H9 (cell line): ENCODE measurements around the gene AQP12A. TPM values are rescaled to one million over a fixed set of nuclear protein-coding genes. Genes with fewer than 3 reads are reported as not detected.
"Not testable (repeated sequence)": the region's sequence is repeated elsewhere in the genome, so short reads cannot be mapped to it uniquely, and the experiment has no call there.

Experiments
- DNase-seq: peaks from one replicate; pipeline ENCODE4 v3.0.0-alpha.2; 2017
- H2AFZ ChIP-seq: one replicate; pipeline ENCODE4 v1.6.1; 2013; ENCODE audit warnings: mild to moderate bottlenecking, low read length, control low read depth, moderate library complexity
- H2AK5ac ChIP-seq: 2 replicates; pipeline ENCODE4 v1.6.1; 2013; ENCODE audit warnings: low read length, control low read depth, mixed read lengths; ENCODE audit not compliant: insufficient read length
- H2BK120ac ChIP-seq: one replicate; pipeline ENCODE4 v1.6.1; 2013; ENCODE audit warnings: low read depth, mild to moderate bottlenecking, low read length, control low read depth, inconsistent platforms; ENCODE audit not compliant: poor library complexity, severe bottlenecking
- H2BK12ac ChIP-seq: 2 replicates; pipeline ENCODE4 v1.6.1; 2013; ENCODE audit warnings: low read length, control low read depth, mixed read lengths, low read depth; ENCODE audit not compliant: insufficient read length
- H2BK15ac ChIP-seq: 2 replicates; pipeline ENCODE4 v1.6.1; 2013; ENCODE audit warnings: low read depth, low read length, control low read depth
- H2BK20ac ChIP-seq: one replicate; pipeline ENCODE4 v1.6.1; 2013; ENCODE audit warnings: low read depth, mild to moderate bottlenecking, low read length, control low read depth, inconsistent platforms; ENCODE audit not compliant: poor library complexity, severe bottlenecking
- H2BK5ac ChIP-seq: 2 replicates; pipeline ENCODE4 v1.6.1; 2013; ENCODE audit warnings: low read length, control low read depth, mixed read lengths; ENCODE audit not compliant: insufficient read length
- H3K14ac ChIP-seq: 2 replicates; pipeline ENCODE4 v1.6.1; 2013; ENCODE audit warnings: low read length, control low read depth; ENCODE audit not compliant: insufficient read depth
- H3K18ac ChIP-seq: 2 replicates; pipeline ENCODE4 v1.6.1; 2013; ENCODE audit warnings: low read depth, mild to moderate bottlenecking, mixed read lengths, low read length, control low read depth; ENCODE audit not compliant: insufficient read length
- H3K23ac ChIP-seq: 2 replicates; pipeline ENCODE4 v1.6.1; 2013; ENCODE audit warnings: low read length, control low read depth, mixed read lengths, low read depth; ENCODE audit not compliant: insufficient read length
- H3K23me2 ChIP-seq: 2 replicates; pipeline ENCODE4 v1.6.1; 2013; ENCODE audit warnings: low read depth, mild to moderate bottlenecking, mixed read lengths, low read length, control low read depth; ENCODE audit not compliant: insufficient read length, poor library complexity, severe bottlenecking
- H3K27ac ChIP-seq: 2 replicates; pipeline ENCODE4 v1.5.1; 2013; ENCODE audit warnings: low read length, control low read depth, mixed read lengths, low read depth; ENCODE audit not compliant: insufficient read length
- H3K27me3 ChIP-seq: 2 replicates; pipeline ENCODE4 v1.6.1; 2013; ENCODE audit warnings: low read length, control low read depth, inconsistent platforms; ENCODE audit not compliant: insufficient read depth
- H3K4ac ChIP-seq: 2 replicates; pipeline ENCODE4 v1.6.1; 2013; ENCODE audit warnings: low read depth, mild to moderate bottlenecking, control low read depth, inconsistent platforms, low read length, moderate library complexity
- H3K4me1 ChIP-seq: 2 replicates; pipeline ENCODE4 v1.6.1; 2013; ENCODE audit warnings: low read length, control low read depth, inconsistent platforms; ENCODE audit not compliant: insufficient read depth
- H3K4me2 ChIP-seq: 2 replicates; pipeline ENCODE4 v1.6.1; 2013; ENCODE audit warnings: low read length, control low read depth, mixed read lengths; ENCODE audit not compliant: insufficient read length, insufficient read depth
- H3K56ac ChIP-seq: 2 replicates; pipeline ENCODE4 v1.6.1; 2013; ENCODE audit warnings: low read depth, mild to moderate bottlenecking, mixed read lengths, low read length, control low read depth; ENCODE audit not compliant: insufficient read length
- H3K79me1 ChIP-seq: 2 replicates; pipeline ENCODE4 v1.6.1; 2013; ENCODE audit warnings: low read depth, mild to moderate bottlenecking, moderate library complexity, low read length, control low read depth, inconsistent platforms; ENCODE audit not compliant: insufficient read depth, poor library complexity, severe bottlenecking
- H3K79me2 ChIP-seq: 2 replicates; pipeline ENCODE4 v1.6.1; 2013; ENCODE audit warnings: low read length, control low read depth, inconsistent platforms; ENCODE audit not compliant: insufficient read depth
- H3K9ac ChIP-seq: 2 replicates; pipeline ENCODE4 v1.6.1; 2013; ENCODE audit warnings: low read length, control low read depth, mixed read lengths; ENCODE audit not compliant: insufficient read length; ENCODE audit errors: extremely low read depth
- H3K9me3 ChIP-seq: one replicate; pipeline ENCODE4 v1.6.1; 2013; ENCODE audit warnings: low read depth, low read length, inconsistent platforms; ENCODE audit not compliant: control insufficient read depth
- H3T11ph ChIP-seq: one replicate; pipeline ENCODE4 v1.6.1; 2013; ENCODE audit warnings: mild to moderate bottlenecking, low read length, control low read depth, inconsistent platforms
- H4K20me1 ChIP-seq: one replicate; pipeline ENCODE4 v1.6.1; 2013; ENCODE audit not compliant: control insufficient read depth, insufficient read length, insufficient read depth
- H4K5ac ChIP-seq: 2 replicates; pipeline ENCODE4 v1.6.1; 2013; ENCODE audit warnings: low read depth, mild to moderate bottlenecking, mixed read lengths, low read length, control low read depth; ENCODE audit not compliant: insufficient read length
- H4K8ac ChIP-seq: replicated peaks from 2 replicates; pipeline ENCODE4 v1.6.1; 2013; ENCODE audit warnings: low read length, control low read depth, mixed read lengths, low read depth; ENCODE audit not compliant: insufficient read length
- H4K91ac ChIP-seq: 2 replicates; pipeline ENCODE4 v1.6.1; 2013; ENCODE audit warnings: low read depth, mild to moderate bottlenecking, moderate library complexity, mixed read lengths, low read length, control low read depth; ENCODE audit not compliant: insufficient read length
- H3K27ac Mint-ChIP-seq, 3 experiments: 2 replicates in 2 of 3; 3 replicates in 1 of 3; pipeline ENCODE4 v1.8.0; 2020 to 2021; ENCODE audit warnings: mixed read lengths in 3 of 3, mild to moderate bottlenecking in 1 of 3, moderate library complexity in 1 of 3
- H3K27me3 Mint-ChIP-seq: 2 replicates; pipeline ENCODE4 v1.8.0; 2021; ENCODE audit warnings: low read depth, mild to moderate bottlenecking, moderate library complexity, mixed read lengths
- H3K36me3 Mint-ChIP-seq, 3 experiments: 2 replicates in 2 of 3; 3 replicates in 1 of 3; pipeline ENCODE4 v1.8.0; 2020 to 2021; ENCODE audit warnings: low read depth in 3 of 3, mixed read lengths in 3 of 3; ENCODE audit not compliant: insufficient read depth in 1 of 3
- H3K4me1 Mint-ChIP-seq, 2 experiments: 2 replicates each; pipeline ENCODE4 v1.8.0; 2020; ENCODE audit warnings: mixed read lengths in 2 of 2
- H3K4me3 Mint-ChIP-seq, 2 experiments: 2 replicates in 1 of 2; 3 replicates in 1 of 2; pipeline ENCODE4 v1.8.0; 2020 to 2021; ENCODE audit warnings: mild to moderate bottlenecking in 2 of 2, mixed read lengths in 2 of 2, moderate library complexity in 1 of 2
- H3K9me3 Mint-ChIP-seq, 2 experiments: 2 replicates in 1 of 2; 3 replicates in 1 of 2; pipeline ENCODE4 v1.8.0; 2020; ENCODE audit warnings: mild to moderate bottlenecking in 2 of 2, mixed read lengths in 2 of 2, moderate library complexity in 1 of 2
- WGBS: extraction: QIAGEN DNeasy Blood & Tissue Kit; methylation state at CpG from one replicate; pipeline ENCODE4 v1.1.7; 2013; ENCODE audit warnings: missing lambda C conversion rate, low lambda C conversion rate, mixed read lengths; ENCODE audit not compliant: insufficient read length; ENCODE audit errors: extremely low coverage; 5-methylcytosine and 5-hydroxymethylcytosine counted together
- total RNA-seq: library from RNA; stranded (reverse); gene quantifications from 2 replicates; pipeline ENCODE4 v1.2.1, GENCODE V29; 2021
- TF ChIP-seq, protein P1 (sequence below): fragments of 200-600 bp; sonication (generic); conservative IDR thresholded peaks from 3 replicates; pipeline ENCODE4 v1.8.0; 2021; ENCODE audit warnings: antibody characterized with exemption, mild to moderate bottlenecking

AQP12A gene
- total RNA-seq, 1 experiment from 2014 or later, result not detected

GRCh38 chr2:240689975-240690374 lies 1.7 kb upstream of the AQP12A start:
- no peak overlapping the region for H2AFZ ChIP-seq

DNA sequence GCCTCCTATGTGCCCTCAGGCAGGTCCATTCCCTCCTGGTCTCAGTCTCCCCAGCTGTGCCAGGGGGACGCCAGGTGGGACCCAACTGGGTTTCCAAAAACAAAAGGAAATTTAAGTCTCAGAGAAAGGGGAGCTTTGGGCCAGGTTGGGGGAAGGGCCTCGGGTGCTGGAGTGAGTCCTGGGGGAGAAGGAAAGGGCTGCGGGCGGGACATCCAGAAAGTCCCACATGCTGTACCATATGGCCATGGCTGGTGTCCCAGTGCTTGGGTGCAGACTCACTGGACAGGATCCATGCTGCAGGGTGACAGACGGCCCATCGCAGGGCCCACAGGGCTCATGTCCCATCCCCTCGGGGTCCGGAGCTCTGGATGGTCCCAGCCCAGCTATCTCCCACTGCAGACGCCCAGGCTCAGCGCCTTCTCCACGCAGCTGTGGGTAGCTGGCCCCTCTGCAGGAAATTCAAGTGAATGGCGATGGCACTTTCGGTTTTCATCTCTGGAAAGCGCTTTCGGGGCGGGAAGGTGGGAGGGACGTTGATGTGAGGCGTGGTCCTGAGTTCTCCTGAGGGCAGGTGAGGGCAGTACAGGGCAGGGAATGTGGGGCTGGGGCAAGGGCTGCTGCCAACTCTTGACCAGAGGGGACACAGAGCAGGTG lies 1.1 kb upstream of the AQP12A start:
- not testable (repeated sequence) for H3K79me2 ChIP-seq, H3K36me3 Mint-ChIP-seq, H3K56ac ChIP-seq, H2BK120ac ChIP-seq, H2AK5ac ChIP-seq, H3K4ac ChIP-seq, H4K20me1 ChIP-seq, H3K9me3 ChIP-seq, H3K14ac ChIP-seq, H3K4me1 Mint-ChIP-seq, H3T11ph ChIP-seq, H3K23me2 ChIP-seq, H3K27ac Mint-ChIP-seq, H3K18ac ChIP-seq, H4K8ac ChIP-seq, H2BK5ac ChIP-seq, H2BK15ac ChIP-seq, H4K5ac ChIP-seq, H4K91ac ChIP-seq, H3K9me3 Mint-ChIP-seq, H3K27ac ChIP-seq, H3K23ac ChIP-seq, H3K27me3 Mint-ChIP-seq, H3K9ac ChIP-seq, H2AFZ ChIP-seq, H2BK20ac ChIP-seq, H3K27me3 ChIP-seq, H2BK12ac ChIP-seq, H3K4me3 Mint-ChIP-seq, H3K4me2 ChIP-seq, H3K4me1 ChIP-seq, H3K79me1 ChIP-seq
- WGBS, result no CpG with 5 or more reads among the region's 18 CpGs
- DNase-seq, result peak; percentile 15

More at GRCh38 chr2:240689975-240690374, 1.7 kb upstream of the AQP12A start:
- H3K27ac ChIP-seq, result no peak overlapping the region
- WGBS, result no CpG with 5 or more reads among the region's 11 CpGs
- DNase-seq, result peak; percentile 19
- no peaks in the 10 kb centered on the region for H3K36me3 Mint-ChIP-seq
- H4K91ac ChIP-seq, result no peak overlapping the region
- H3K9me3 Mint-ChIP-seq, result no peaks in the 10 kb centered on the region
- TF ChIP-seq, protein P1, sequence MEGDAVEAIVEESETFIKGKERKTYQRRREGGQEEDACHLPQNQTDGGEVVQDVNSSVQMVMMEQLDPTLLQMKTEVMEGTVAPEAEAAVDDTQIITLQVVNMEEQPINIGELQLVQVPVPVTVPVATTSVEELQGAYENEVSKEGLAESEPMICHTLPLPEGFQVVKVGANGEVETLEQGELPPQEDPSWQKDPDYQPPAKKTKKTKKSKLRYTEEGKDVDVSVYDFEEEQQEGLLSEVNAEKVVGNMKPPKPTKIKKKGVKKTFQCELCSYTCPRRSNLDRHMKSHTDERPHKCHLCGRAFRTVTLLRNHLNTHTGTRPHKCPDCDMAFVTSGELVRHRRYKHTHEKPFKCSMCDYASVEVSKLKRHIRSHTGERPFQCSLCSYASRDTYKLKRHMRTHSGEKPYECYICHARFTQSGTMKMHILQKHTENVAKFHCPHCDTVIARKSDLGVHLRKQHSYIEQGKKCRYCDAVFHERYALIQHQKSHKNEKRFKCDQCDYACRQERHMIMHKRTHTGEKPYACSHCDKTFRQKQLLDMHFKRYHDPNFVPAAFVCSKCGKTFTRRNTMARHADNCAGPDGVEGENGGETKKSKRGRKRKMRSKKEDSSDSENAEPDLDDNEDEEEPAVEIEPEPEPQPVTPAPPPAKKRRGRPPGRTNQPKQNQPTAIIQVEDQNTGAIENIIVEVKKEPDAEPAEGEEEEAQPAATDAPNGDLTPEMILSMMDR, result no peak
- no peak overlapping the region for H4K5ac ChIP-seq
- no peak overlapping the region for H3K14ac ChIP-seq
- no peaks in the 10 kb centered on the region for H3K79me1 ChIP-seq
- no peaks in the 10 kb centered on the region for H3K79me2 ChIP-seq
- no peak overlapping the region for H2AK5ac ChIP-seq
- H3K4me2 ChIP-seq, result no peak overlapping the region
- H3K9ac ChIP-seq, result no peak overlapping the region
- H3K23me2 ChIP-seq, result no peaks in the 10 kb centered on the region
- no peaks in the 10 kb centered on the region for H3K4me1 ChIP-seq
- H2BK5ac ChIP-seq, result no peak overlapping the region
- H3K9me3 ChIP-seq, result no peaks in the 10 kb centered on the region
- no peak overlapping the region for H2BK120ac ChIP-seq
- H3K27me3 ChIP-seq, result no peaks in the 10 kb centered on the region
- no peak overlapping the region for H3K23ac ChIP-seq
- no peaks in the 10 kb centered on the region; the same call in 1 of the 2 replicates for H3K27me3 Mint-ChIP-seq
- peaks cover 0 to 3% of the 10 kb centered on the region in 2 experiments; a peak in 2 of 4 replicates for H3K4me1 Mint-ChIP-seq
- no peak overlapping the region for H3T11ph ChIP-seq
- no peak overlapping the region for H3K4ac ChIP-seq
- H2BK15ac ChIP-seq, result no peak overlapping the region
- no peak overlapping the region for H2BK20ac ChIP-seq
- H2BK12ac ChIP-seq, result no peak overlapping the region
- H3K18ac ChIP-seq, result no peak overlapping the region
- H3K27ac Mint-ChIP-seq, result no peak overlapping the region
- no peak overlapping the region for H4K8ac ChIP-seq
- H3K56ac ChIP-seq, result no peak overlapping the region
- H3K4me3 Mint-ChIP-seq, result no peak overlapping the region
- H4K20me1 ChIP-seq, result no peaks in the 10 kb centered on the region
